NCI-H748 treated with DMSO at 0.1 percent for 48 hours (cell line): ENCODE data around the gene ERCC6L2.
A peak's percentile ranks its signal among the peaks of the same experiment; 100 is the strongest.

Experiments used
- DNase-seq: peaks from one replicate; lab custom pipeline; 2025; lab: John Stamatoyannopoulos, UW

ERCC6L2 gene

DNA sequence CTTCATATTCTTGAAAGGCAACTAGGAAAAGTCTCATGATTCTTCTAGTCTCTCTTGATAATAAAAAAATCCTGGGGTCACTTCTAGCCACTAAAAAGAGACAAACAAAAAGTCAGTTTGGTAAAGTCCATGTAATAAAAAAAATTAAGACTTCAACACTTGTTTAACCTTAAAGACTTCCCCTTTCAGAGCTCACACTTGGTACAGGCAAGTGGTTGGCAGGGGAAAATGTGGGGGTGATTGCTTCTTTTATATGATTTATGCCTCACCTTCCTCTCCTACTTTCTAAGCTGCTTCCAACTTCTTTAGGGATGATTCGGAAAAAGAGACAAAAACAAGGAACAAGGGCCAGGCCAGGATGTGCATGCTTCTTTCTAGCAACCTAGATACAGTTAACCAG is 5.1 kb upstream of the ERCC6L2 start:
- no peak for DNase-seq

DNA sequence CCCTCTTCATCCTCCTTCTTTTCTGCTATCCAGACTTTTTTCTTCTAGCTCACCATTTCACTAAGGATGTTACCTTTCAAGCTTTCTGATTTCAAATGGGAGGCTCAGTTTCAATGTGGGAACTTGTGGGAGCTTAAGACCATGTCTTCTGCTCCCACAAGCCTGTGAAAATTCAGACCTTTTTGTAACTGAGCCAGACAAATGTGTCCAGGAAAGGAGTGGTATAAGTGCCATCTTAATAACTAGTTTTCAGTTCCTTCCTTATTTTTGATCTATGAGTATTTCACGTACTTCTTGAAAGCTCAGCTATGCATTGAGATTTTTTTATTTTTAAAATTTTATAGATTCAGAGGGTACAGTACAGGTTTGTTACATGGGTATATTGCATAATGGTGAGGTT is 4.6 kb upstream of the ERCC6L2 start:
- DNase-seq: no peak

DNA sequence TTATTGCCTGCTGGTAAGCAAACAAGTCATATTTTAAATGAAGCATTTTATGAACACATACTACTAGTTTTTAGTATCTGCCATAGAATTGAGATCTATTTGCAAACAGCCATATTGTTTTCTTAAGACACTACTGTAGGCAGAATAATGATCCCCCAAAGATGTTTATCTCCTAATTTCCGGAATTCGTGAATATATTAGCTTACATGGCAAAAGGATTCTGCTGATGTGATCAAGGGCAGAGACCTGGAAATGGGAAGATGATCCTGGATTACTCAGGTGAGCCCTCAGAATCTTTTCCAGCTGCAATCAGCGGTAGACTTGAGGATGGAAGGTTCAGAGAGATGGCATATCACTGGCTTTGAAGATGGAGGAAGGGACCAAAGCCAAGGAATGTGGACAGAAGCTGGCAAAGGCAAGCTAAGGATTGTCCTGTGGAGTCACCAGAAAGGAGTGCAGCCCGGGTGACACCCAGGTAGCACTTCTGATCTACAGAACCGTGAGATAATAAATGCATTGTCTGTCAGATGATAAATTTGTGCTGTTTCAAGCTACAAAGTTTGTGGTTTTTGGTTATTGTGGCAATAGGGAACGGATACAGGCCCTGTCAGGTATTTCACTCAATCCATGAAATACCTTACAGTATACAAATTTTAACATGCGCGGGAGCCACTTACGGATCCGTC is 1.0 kb upstream of the ERCC6L2 start:
- DNase-seq: no peak

DNA sequence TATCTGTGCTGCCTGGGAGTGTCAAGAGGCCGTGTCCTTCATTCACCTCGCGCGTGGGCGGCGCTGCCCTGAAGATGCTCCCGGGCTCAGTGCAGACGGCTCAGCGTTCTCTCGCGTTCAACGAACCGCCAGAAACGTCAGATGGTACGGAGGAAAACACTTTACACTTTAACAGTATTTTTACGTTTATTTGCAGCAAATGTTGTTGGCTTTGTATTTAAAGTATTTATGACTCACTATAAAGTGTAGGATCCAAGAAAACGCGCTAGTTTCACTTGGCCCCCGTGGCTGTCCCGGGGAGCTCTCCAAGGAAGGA is 544 bp upstream of the ERCC6L2 start:
- DNase-seq: peak; percentile 34

DNA sequence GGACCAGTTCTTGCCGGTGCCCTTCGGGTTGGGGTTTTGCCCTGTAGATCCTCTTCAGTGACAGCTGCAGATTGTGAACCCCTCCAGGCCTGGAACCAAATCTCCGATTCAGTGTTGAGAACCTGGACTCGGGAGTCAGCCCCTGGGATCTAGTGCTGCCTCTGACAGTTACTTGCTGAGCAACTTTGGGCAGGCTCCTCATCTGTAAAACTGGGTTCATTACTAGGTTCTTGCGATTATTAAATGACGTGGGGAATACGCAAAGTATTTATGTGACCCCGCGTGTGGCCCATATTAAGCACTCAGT is 600 bp downstream of the ERCC6L2 start:
- no peak for DNase-seq

DNA sequence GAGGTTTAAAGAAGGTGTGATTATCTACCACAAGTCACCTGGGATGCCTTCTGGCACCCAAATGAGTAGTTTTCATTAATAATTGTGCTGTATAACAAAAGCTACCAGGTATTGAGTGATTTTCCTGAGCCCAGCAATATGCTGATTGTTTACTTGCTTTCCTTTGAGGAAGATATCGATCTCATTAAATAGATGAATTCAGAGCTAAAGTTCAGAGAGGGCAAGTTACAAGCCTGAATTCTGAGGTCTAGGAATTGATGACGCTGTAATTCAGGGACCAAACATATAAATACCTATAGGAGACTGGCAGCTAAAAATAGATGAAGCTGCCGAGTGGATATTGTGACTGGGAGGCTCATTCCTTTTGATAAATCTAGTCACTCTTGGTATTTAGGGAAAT is 1.1 kb downstream of the ERCC6L2 start:
- peak; percentile 9 for DNase-seq

DNA sequence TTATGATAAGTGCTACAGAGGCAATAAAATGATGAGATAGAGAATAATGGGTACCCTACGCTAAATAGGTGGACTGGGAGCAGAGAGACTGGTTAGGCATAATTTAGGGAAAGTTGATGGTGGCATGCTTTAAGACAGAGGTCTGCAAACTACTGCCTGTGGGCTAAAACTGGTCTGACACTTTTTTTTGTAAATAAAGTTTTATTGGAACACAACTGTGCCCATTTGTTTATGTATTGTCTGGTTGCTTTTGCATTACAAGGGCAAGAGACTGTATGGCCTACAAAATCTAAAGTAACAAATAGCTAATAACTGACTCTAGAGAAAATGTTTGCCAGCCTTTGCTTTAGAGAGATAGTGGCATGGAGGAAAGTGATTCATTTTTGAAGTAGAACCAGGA is 2.5 kb downstream of the ERCC6L2 start:
- no peak for DNase-seq

DNA sequence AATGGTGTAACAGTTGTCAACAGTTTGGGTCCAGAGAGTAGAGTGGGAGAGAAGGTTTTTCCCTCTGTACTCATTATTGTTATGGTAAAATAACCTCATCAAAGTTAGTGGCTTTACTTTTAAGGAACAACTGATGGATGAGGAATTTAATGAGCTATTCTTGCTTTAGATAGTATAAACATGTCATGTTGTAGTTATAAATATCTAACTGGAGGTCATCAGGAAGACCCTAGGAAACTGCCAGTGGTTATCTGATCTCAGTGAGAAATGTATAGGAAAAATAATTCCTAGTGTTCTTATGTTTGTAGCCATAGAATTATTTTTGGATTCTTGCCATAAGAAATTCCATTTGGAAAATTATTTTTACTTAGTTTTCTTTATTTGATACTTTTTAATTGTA is 4.1 kb downstream of the ERCC6L2 start:
- no peak for DNase-seq

DNA sequence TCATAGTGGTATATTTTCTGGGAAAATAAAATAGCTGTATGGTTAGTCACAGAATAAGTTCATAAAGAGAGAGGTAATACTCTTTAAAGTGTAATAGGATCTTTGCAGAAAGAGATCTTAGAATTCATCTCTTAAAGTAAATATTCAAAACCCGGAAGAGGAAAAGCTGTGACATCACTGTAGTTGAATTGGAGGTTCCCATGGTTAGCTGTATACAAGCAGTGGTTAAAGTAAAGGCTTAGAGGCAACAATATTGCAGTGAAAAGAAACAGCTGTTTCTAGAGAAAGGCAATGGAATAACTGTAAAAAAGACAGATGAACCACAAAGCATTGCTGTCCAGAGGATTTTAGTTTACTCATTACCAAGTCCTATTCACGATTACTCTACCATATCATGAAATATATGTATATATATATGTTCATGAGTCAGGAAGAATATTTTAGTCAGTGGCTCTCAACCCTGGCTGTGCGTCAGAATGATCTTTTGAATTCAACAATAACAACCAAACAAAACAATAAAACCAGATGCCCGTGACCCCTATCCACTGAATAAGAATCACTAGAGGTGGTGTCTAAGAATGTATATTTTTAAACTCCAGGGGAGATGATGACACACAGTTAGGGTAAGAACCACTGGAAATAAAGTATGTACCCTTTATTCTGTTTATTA is 4.7 kb downstream of the ERCC6L2 start:
- no peak for DNase-seq

DNA sequence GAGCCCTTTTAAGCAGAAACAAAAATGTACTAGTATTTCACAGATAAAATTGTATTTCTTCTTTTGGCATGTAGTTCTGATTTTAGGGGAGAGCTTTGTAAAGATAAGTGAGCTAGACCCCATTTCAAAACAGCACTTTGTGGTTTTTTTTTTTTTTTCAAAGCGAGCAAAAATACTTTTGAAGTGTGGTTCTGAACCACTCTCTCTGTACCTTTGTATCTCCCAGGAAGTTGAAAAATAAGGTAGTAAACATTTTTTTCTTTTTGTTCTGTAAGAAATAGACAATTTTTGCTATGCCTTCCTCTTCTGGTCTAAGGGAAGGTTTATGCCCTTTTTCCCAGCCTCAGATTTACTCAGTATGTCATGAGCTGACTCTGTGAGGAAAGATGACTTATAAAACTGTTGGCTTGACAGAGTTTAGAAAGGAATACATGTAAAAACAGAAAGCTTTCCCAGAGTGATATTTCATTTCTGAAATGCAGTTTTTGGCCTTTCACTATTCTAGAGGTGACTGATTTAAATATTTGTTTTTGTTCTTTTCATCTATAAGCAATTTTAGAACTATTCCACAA is 12.5 kb downstream of the ERCC6L2 start:
- no peak for DNase-seq

DNA sequence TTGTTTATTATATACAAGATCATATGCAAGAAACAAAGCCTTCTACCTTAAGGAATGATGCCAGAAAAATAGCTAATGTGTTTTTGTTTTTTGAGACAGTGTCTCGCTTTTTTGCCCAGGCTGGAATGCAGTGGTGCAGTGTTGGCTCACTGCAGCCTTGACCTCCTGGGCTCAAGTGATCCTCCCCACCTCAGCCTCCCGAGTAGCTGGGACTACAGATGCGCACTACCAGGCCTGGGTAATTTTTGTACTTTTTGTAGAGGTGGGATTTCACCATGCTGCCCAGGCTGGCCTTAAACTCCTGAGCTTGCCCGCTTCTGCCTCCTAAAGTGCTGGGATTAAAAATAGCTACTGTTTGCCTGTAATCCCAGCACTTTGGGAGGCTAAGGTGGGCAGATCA is 15.1 kb downstream of the ERCC6L2 start:
- DNase-seq: no peak

DNA sequence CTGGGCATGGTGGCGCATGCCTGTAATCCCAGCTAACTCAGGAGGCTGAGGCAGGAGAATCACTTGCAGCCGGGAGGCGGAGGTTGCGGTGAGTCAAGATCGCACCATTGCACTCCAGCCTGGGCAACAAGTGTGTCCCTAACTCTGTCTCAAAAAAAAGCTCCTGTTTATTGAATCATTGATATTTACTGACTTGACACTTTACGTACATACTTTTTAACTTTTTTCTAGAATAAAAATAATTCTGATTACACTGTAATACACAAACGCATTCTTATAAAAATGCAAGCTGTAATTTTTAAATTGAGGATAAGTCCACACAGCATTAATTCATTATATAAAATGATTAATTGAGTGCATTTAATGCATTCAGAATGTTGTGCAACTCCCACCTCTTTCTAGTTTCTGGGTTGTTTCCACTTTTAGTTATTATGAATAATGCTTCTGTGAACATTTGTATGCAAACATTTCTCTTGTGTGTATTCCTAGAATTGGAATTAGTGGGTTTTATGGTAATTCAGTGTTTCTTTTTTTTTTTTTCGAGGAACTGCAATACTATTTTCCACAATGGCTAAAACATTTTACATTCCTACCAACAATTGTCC is 15.7 kb downstream of the ERCC6L2 start:
- no peak for DNase-seq

DNA sequence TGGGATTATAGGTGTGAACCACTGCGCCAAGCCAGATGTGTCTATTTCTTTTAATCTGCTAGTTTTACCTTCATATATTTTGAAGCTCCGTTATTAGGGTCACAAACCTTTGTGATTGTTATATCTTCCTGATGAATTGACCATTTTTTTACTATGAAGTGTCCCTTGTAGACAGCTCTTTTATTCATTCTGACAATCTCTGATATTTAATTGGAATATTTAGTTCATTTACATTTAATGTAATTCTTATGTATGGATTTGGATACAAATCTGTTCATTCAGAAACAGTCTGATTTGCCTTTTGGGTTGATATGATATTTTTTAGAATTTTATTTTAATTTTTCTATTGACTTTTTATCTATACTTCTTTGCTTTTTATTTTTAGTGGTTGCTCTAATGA is 17.2 kb downstream of the ERCC6L2 start:
- DNase-seq: no peak

DNA sequence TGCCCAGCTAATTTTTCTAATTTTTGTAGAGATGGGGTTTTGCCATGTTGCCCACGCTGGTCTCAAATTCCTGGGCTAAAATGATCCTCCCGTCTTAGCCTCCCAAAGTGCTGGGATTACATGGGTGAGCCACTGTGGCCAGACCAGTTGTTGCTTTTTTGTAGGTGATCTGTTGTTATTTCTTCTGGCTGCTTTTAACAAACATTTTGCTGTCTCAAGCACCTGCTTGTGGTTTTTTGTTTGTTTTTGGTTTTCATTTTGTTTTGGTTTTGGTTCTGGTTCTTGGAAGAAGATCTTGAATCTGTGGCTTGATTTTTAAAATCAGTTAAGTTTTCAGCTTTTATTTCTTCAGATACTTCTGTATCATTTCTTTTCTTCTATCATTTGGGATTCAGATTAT is 21.1 kb downstream of the ERCC6L2 start:
- DNase-seq: no peak

DNA sequence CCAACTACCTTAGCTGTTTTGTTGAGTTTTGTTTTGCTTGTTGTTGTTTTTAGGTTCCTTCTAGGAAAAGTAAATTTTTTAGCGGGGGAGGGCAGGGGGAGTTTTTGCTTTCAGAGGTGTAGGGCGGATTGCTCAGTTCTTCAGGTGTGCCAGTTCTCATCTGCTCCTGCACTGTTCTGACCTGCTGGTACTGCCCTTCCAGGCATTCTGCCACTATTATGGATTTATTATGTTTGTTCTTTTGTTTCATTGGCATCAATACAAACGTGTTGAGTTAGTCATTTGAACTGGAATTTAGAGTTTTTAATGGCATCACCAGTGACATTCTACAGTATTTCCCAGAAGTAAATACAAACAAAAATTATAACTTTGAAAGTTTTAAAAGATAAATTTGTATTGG is 26.0 kb downstream of the ERCC6L2 start:
- DNase-seq: no peak

DNA sequence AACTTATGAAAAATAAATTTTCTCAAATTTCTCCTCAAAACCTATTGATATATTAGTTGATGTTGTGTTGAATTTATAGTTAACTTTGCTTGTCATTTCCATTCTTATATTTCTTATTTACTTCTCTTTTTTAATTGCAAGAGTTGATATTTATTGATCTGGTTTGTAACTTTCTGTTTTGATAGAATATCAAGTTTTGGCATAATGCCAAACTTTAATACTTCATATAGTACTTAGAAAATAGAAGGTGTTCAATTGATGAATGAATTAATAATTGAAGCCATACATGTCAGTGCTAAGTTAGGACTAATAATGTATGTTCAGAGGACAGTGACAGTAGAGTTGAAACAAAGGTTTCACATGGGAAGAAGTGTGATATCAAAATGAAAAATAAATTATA is 27.9 kb downstream of the ERCC6L2 start:
- DNase-seq: no peak

DNA sequence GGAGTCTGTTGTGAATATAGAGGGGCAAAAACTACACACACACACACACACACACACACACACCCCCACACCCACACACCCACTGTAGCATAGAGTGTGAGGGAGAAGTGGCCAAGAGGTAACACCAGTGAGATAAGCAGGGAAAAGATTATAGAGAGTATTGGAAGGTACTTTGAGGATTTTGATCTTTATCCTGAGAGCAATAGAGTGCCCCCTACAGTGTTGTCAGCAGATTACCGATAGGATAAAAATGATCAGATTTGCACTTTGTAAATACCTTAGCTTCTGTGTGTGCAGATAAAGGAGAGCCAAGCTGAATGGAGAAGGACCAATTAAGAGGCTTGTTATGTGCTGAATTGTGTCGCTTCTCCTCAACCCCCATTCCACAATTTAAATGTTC is 32.3 kb downstream of the ERCC6L2 start:
- DNase-seq: no peak

DNA sequence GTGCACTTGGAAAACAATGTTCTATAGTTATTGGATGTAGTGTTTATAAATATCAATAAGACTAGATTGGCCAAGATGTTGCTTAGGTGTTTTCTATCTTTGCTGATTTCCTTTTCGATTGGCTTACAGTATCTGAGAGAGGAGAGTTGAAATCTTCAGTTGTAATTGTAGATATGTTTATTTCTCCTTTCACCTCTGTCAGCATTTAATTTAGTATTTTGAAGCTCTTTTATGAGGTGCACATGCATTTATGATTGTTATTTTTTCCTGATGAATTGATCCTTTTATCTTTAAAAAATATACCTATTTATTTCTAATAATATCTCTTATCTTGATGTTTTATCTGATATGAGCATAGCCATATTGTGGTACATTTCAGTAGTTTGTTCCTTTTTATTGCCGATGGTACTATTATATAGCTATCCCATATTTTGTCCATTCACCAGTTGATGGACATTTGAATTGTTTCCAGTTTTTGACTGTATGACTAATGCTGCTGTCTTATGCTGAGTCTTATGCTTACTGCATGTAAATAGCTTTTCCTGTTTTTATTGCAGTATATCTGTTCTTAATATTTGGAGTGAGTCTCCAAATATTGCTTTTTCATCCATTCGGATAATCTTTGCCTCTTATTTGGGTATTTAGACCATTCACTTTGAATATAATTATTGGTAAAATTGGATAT is 34.7 kb downstream of the ERCC6L2 start:
- DNase-seq: no peak

DNA sequence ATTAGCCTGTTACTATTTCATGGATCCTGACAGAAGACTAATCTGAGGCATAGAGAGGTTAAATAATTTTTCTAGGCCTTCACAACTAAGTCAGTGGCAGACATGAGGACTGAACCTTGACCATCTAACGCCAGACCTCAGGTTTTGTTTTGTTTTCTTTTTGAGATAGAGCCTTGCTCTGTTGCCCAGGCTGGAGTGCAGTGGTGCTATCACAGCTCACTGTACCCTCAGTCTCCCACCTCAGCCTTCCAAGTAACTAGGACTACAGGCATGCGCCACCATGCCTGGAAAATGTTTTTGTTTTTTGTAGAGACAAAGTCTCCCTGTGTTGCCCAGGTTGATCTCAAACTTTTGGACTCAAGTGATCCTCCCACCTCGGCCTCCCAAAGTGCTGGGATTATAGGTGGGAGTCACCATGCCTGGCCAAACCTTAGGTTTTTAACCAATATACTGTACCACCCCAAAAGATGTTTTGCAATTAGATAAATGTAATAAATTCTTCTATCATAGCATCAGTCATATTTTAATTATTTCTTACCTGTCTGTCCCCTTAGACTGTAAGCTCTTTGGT is 35.4 kb downstream of the ERCC6L2 start:
- no peak for DNase-seq

DNA sequence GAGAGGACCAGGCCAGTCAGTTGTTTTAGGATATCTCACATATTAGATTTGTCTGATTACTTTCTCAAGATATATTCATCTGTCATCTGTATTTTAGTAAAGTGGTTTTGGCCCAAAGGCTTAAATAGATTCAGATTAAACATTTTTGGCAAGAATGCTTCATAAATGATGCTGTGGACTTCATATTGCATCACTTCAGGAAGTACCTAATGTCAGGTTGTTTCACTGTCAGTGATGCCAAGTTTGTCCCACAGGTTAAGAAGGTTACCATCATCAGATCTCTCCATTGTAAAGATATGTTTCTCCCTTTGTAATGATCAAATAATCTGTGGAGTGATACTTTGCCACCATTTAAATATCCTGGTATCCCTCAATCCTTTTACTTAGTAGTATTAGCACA is 37.3 kb downstream of the ERCC6L2 start:
- DNase-seq: no peak

DNA sequence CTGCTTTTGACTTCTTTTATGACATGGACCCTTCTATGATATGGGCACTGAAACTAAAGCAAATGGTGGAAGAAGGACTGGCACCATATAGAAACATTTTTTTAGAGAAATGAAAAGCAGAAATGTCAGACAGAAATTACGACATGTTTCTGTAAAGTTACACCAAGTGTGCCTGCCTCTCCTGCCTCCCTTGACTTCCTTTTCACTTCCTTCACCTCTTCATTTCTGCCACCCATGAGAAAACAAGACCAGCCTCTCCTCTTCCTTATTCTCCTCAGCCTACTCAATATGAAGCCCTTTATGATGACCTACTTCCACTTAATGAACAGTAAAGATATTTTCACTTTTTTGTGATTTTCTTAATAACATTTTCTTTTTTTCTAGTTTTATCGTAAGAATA is 44.5 kb downstream of the ERCC6L2 start:
- DNase-seq: no peak

DNA sequence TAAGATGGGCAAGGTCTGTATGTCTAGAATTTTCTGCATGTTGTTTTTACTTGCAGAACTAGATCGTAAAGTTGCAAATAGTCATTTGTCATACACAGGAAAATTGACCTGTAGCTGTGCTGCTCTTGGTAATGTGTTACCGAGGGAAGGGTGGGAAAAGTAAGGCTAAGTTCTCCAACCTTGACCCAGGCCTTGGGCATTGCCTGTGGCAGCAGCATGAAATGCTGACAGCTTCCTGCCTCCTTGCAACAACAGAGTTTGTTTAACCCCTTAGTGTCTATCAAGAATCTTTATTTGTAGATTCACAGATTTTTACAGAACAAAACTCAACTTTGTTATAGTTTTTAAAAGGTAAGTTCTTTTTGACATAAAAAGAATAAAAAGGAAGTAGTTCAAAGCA is 48.3 kb downstream of the ERCC6L2 start:
- no peak for DNase-seq

DNA sequence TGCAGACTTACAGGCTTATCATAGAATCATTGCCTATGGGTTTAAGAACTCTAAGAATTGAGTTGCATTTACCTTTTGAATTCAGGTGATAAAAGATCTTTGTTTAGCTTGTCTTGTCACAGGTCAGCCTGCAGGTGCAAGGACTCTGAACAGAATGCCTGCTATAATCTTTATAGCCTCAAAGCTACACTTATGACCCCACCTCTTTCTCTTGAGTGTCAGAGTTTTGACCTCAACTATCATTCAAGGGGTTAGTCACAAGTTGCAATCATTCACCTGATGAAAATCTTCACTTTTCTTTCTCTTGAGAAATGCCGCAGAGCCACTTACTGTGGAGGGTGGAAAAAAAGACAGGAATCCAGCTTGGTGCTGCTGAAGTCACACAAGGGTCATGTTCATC is 49.5 kb downstream of the ERCC6L2 start:
- no peak for DNase-seq
